Dermis microvascular lymphatic vessel endothelial cell (primary cell): ENCODE results near the gene LMAN2. TPM values are rescaled to one million over a fixed set of nuclear protein-coding genes. Genes with fewer than 3 reads are reported as not detected.
"Not testable (repeated sequence)": the region's sequence is repeated elsewhere in the genome, so short reads cannot be mapped to it uniquely, and the experiment has no call there.

Experiments used
- DNase-seq, 2 donors: peaks; one replicate each; pipeline versions ENCODE4 v3.0.0 to v3.0.0-alpha.2; 2010; ENCODE audit warnings: low read depth in 2 of 2
- total RNA-seq: library from RNA; depleted of rRNA; stranded (reverse); fragments of >200 nt; gene quantifications from 2 replicates; pipeline ENCODE4 v1.2.1, GENCODE V29; 2014

Gene LMAN2
- total RNA-seq, 1 donor from 2014 or later: 311 TPM

GRCh38 chr5:177378884-177379883 is 27.7 kb upstream of the LMAN2 start:
- peak in 1 of 2 donors; percentile 32 for DNase-seq

GRCh38 chr5:177377851-177378776 is 26.6 kb upstream of the LMAN2 start:
- no peak for DNase-seq

GRCh38 chr5:177376107-177376506 is 24.6 kb upstream of the LMAN2 start:
- DNase-seq: no peak

- DNase-seq: not testable (repeated sequence)
Observed at GRCh38 chr5:177375516-177375915, 24.0 kb upstream of the LMAN2 start.

GRCh38 chr5:177374211-177374610 is 22.7 kb upstream of the LMAN2 start:
- no peak for DNase-seq

GRCh38 chr5:177373806-177374205 is 22.3 kb upstream of the LMAN2 start:
- no peak for DNase-seq

- DNase-seq: no peak
Observed at GRCh38 chr5:177372910-177373309, 21.4 kb upstream of the LMAN2 start.

GRCh38 chr5:177372034-177372896 is 20.8 kb upstream of the LMAN2 start:
- DNase-seq: peak in 1 of 2 donors; percentile 23

GRCh38 chr5:177371120-177372033 is 19.9 kb upstream of the LMAN2 start:
- no peak for DNase-seq

GRCh38 chr5:177370488-177371119 is 19.1 kb upstream of the LMAN2 start:
- peak; percentile 72 to 90 for DNase-seq

- no peak for DNase-seq
Observed at GRCh38 chr5:177369645-177370440, 18.4 kb upstream of the LMAN2 start.

- no peak for DNase-seq
Observed at GRCh38 chr5:177368869-177369644, 17.6 kb upstream of the LMAN2 start.

- DNase-seq: no peak
Observed at GRCh38 chr5:177367981-177368868, 16.8 kb upstream of the LMAN2 start.

GRCh38 chr5:177367323-177367848 is 15.9 kb upstream of the LMAN2 start:
- no peak for DNase-seq

GRCh38 chr5:177366528-177367322 is 15.3 kb upstream of the LMAN2 start:
- peak; percentile 35 to 77 for DNase-seq
